GM19452 (cell line): ENCODE measurements around the gene SWT1.

Experiments
- ATAC-seq: cut with Tn5 transposase; IDR thresholded peaks from one replicate; pipeline ENCODE4 v1.9.1; 2021; ENCODE audit not compliant: unreplicated experiment

SWT1 gene

GRCh38 chr1:185284533-185285276 is 127.7 kb downstream of the SWT1 start:
- no peak for ATAC-seq

- ATAC-seq, result no peak
Observed at GRCh38 chr1:185287451-185287850, 130.5 kb downstream of the SWT1 start.

GRCh38 chr1:185288435-185288834 is 131.5 kb downstream of the SWT1 start:
- ATAC-seq, result no peak

DNA sequence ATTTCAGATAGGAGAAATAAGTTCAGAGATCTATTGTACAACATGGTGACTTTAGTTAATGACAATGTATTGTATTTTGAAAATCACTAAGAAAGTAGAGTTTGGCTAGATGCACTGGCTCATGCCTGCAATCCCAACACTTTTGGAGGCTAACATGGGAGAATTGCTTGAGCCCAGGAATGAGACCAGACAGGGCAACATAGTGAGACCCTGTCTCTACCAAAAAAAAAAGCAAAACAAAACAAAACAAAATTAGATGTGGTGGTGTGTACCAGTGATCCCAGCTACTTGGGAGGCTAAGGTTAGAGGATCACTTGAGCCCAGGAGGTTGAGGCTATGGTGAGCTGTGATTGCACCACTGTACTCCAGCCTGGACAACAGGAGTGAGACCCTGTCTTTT is 132.9 kb downstream of the SWT1 start:
- no peak for ATAC-seq

DNA sequence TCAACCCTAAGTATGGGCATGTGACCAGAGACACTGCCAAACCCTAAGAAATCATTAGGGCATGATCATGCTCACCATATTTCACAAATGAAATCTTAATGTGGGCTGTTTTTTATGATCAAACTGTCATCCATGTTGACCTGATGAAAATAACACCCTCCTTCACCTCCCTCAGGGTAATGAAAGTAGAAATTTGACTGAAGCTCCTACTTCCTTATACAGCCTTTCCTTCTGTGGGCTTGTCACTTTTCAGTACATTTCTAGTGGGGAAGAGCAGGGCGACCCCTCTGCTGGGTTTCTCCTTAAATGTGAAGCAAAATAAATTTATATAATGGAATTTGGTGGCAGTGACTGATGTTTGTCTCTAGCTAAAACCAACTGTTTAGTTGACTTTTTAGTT is 134.2 kb downstream of the SWT1 start:
- ATAC-seq, result no peak

DNA sequence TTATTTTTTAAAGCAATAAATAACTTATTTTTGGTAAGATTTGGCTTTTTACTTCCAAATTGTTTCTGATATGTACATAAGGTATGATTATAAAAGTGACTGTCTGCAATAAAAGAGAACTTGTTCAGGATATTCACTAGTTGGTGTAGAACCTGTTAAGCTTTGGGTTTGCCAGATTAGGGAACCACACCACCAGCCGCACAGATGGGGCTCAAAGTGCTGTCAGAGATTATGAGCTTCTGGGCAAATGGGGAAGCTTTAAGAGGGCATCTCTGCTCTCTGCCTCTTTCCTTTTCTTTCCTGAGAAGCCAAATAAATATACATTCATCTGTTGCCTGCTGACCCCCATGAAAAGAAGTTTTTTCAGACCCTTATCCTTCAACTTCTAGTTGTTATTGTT is 134.7 kb downstream of the SWT1 start:
- no peak for ATAC-seq

GRCh38 chr1:185292237-185292636 is 135.3 kb downstream of the SWT1 start:
- ATAC-seq, result no peak

GRCh38 chr1:185293967-185294542 is 137.1 kb downstream of the SWT1 start:
- ATAC-seq, result no peak

GRCh38 chr1:185295091-185295490 is 138.1 kb downstream of the SWT1 start:
- ATAC-seq, result no peak

DNA sequence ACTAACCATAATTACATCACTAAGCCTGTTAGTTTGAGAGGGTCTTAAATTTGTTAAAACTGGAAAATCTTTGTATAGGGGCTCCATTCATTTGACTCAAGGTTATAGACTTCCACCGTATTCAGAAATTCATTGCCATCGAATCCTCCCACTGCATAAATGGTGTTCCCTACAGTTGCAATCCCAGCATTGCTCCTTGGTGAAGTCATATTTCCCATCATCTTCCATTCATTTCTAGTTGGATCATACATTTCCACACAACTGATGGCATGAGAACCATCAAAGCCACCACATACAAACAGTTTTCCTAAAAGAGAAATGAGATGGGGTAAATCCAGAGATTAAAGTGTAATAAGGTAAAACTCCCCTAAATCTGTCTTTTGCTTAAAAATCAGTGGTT is 141.0 kb downstream of the SWT1 start:
- ATAC-seq, result no peak

GRCh38 chr1:185300152-185300551 is 143.2 kb downstream of the SWT1 start:
- ATAC-seq, result no peak

DNA sequence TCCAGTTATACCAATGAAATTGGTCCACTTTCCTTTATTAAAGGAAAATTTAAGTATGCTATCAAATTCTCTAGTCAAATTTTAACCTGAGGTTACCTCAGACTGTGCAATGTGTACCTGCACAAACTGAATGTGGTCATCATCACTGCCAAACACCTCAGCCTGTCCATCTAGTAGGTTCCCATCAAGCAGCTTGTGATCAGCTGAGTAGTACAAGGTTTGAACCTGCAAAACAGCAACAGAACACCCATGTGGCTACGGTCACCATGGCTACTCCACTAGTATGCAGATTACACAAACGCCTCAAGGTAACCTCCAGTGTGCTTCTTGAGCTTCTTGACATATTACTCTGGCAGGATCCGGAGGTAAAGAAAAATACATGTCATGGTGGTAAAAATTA is 148.5 kb downstream of the SWT1 start:
- ATAC-seq, result no peak

DNA sequence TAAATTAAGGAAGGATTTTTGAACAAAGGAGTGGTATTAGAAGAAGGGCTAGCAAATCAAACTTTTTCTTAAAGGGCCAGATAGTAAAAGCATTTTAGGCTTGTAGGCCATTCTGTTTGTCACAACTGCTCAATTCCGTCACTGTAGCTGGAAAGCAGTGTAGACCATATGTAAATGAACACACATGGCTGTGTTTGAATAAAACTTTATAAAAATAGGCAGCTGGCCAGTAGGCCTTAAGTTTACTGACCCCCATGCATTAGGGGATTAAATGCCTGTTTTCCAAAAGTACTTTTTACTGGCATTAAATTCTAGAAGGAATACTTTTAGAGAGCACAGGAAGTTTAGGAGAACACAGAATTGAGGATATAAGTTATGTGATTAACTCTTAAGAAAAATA is 151.2 kb downstream of the SWT1 start:
- no peak for ATAC-seq

GRCh38 chr1:185309566-185309965 is 152.6 kb downstream of the SWT1 start:
- ATAC-seq, result no peak

DNA sequence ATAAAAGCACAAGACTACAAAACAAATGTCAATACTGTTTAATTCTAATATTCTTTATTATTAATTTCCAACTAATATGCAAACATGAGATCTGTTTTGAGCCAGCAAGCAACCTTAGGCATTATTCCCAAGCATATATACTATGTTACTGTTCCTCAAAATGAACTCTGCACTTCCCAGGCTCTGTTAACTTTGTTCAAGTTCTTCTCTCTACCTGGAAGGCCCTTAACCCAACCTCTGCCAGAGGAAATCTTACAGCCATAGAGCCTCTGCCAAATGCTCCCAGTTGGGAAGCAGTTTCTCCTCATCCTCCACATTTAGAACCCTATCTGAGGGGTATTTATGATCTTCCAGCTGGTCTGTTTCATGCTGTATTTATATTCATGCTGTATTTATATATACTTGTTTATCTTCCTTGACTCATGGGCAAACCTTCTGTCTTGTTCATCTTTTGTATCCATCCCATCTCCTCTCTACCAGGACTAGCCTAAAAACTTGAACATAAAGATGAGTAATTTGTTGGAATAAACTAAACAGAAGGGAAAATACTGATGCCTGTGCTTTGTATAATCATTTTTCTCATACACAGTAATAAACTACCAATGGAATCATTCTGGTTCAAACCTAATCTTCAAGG is 154.7 kb downstream of the SWT1 start:
- ATAC-seq, result no peak

- ATAC-seq, result no peak
Observed at GRCh38 chr1:185312361-185313138, 155.6 kb downstream of the SWT1 start.

GRCh38 chr1:185314411-185314810 is 157.4 kb downstream of the SWT1 start:
- ATAC-seq, result no peak

- ATAC-seq, result peak; percentile 0
Observed at GRCh38 chr1:185315445-185316071, 158.6 kb downstream of the SWT1 start.

DNA sequence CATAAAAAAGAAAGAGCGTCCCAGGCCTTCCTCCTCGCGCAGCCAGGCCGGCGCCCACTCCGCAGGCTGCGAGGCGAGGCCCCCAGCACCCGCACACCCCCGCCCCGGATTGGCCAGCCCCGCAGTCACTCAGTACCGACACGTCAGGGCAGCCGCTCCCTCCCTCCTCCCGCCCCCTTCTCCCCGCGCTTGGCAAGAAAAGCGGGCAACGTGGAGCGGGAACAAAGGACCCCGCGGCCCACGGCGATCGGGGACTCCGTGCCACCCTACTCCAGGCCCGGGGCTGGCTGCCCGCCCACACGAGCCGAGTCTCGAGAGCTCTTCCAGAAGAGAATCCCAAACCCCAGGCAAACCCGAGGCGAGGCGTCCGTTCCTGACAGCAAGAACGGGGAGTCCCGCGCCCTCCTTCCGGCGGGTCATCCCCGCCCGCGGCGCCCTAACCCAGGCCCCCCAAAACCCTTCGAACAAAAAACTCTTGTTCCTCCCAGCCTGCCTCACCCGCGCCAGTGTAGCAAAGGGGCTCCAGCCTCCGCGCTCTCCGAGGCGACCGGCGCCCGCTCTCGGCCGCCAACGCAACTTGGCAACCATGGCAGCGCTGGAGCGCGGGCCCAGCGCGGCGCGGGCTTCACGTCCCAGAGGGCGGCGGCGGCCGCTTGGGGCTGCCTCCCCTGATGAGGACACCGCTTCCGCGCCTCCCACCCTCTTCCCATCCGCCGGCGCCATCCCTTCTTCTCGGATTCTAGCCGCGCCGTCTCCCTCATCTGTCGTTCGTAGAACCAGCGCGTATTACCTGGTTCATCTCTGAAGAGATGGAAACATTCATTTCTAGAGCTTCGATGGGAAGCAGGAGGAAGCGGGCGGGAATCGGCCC is 159.4 kb downstream of the SWT1 start:
- peak; percentile 50 for ATAC-seq
